Measurements from ENCODE around the gene CCDC169.
A peak's percentile ranks its signal among the peaks of the same experiment; 100 is the strongest.

- TF ChIP-seq, protein P1, sequence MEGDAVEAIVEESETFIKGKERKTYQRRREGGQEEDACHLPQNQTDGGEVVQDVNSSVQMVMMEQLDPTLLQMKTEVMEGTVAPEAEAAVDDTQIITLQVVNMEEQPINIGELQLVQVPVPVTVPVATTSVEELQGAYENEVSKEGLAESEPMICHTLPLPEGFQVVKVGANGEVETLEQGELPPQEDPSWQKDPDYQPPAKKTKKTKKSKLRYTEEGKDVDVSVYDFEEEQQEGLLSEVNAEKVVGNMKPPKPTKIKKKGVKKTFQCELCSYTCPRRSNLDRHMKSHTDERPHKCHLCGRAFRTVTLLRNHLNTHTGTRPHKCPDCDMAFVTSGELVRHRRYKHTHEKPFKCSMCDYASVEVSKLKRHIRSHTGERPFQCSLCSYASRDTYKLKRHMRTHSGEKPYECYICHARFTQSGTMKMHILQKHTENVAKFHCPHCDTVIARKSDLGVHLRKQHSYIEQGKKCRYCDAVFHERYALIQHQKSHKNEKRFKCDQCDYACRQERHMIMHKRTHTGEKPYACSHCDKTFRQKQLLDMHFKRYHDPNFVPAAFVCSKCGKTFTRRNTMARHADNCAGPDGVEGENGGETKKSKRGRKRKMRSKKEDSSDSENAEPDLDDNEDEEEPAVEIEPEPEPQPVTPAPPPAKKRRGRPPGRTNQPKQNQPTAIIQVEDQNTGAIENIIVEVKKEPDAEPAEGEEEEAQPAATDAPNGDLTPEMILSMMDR (conservative IDR thresholded peaks at IDR 0.05; ENCODE audit: low read length), result peak; percentile 96
- TF ChIP-seq EZH2phosphoT487 (IDR thresholded peaks at IDR 0.05; ENCODE audit: borderline replicate concordance), result no peak
Measured at GRCh38 chr13:36282821-36283432, 14.7 kb downstream of the CCDC169 start.

All from Loucy (cell line).